AG08395 (cell line): ENCODE data around the gene IL37.
"Not testable (repeated sequence)": the region's sequence is repeated elsewhere in the genome, so short reads cannot be mapped to it uniquely, and the experiment has no call there.

Source experiments
- DNase-seq: peaks from one replicate; pipeline ENCODE4 v3.0.0; 2012; ENCODE audit warnings: mixed read lengths, low spot score

The IL37 gene

GRCh38 chr2:112923237-112923966, 12.4 kb downstream of the IL37 start:
- no peak for DNase-seq

GRCh38 chr2:112923967-112924338, 13.0 kb downstream of the IL37 start:
- no peak for DNase-seq

- DNase-seq = no peak
Observed at GRCh38 chr2:112924360-112924759, 13.4 kb downstream of the IL37 start.

- DNase-seq = no peak
Observed at GRCh38 chr2:112924821-112925220, 13.9 kb downstream of the IL37 start.

GRCh38 chr2:112926707-112927106, 15.7 kb downstream of the IL37 start:
- no peak for DNase-seq

- DNase-seq = no peak
Observed at GRCh38 chr2:112927745-112928144, 16.8 kb downstream of the IL37 start.

GRCh38 chr2:112933261-112933660, 22.3 kb downstream of the IL37 start:
- DNase-seq = no peak

- DNase-seq = not testable (repeated sequence)
Observed at GRCh38 chr2:112934117-112934516, 23.2 kb downstream of the IL37 start.

- DNase-seq = no peak
Observed at GRCh38 chr2:112936927-112937232, 25.9 kb downstream of the IL37 start.

- no peak for DNase-seq
Observed at GRCh38 chr2:112938904-112939303, 27.9 kb downstream of the IL37 start.

GRCh38 chr2:112939425-112939824, 28.5 kb downstream of the IL37 start:
- DNase-seq = no peak

- no peak for DNase-seq
Observed at GRCh38 chr2:112940859-112941625, 30.1 kb downstream of the IL37 start.

GRCh38 chr2:112941753-112942653, 31.0 kb downstream of the IL37 start:
- DNase-seq = peak; percentile 77

GRCh38 chr2:112942654-112943002, 31.7 kb downstream of the IL37 start:
- no peak for DNase-seq

GRCh38 chr2:112944971-112945370, 34.0 kb downstream of the IL37 start:
- no peak for DNase-seq

GRCh38 chr2:112946086-112946485, 35.1 kb downstream of the IL37 start:
- DNase-seq = no peak

GRCh38 chr2:112947374-112947773, 36.4 kb downstream of the IL37 start:
- DNase-seq = no peak

GRCh38 chr2:112949456-112949855, 38.5 kb downstream of the IL37 start:
- no peak for DNase-seq

- DNase-seq = no peak
Observed at GRCh38 chr2:112954364-112954763, 43.4 kb downstream of the IL37 start.

- no peak for DNase-seq
Observed at GRCh38 chr2:112957511-112957910, 46.5 kb downstream of the IL37 start.

- peak; percentile 78 for DNase-seq
Observed at GRCh38 chr2:112958428-112959108, 47.6 kb downstream of the IL37 start.

GRCh38 chr2:112959109-112959812, 48.3 kb downstream of the IL37 start:
- DNase-seq = no peak
